Neural cell (in vitro differentiated cells): ENCODE results near the gene TEKT3.

Experiments used
- EP300 ChIP-seq: fragments of 450-650 bp; conservative IDR thresholded peaks from 2 replicates; pipeline ENCODE4 v1.6.1; 2014; ENCODE audit warnings: antibody characterized with exemption, mild to moderate bottlenecking, moderate library complexity; ENCODE audit not compliant: poor library complexity, severe bottlenecking
- EZH2 ChIP-seq: fragments of 200-600, 300-800 bp; shearing (Covaris generic), sonication (generic); IDR thresholded peaks from 2 replicates; pipeline ENCODE4 v1.6.1; 2014; ENCODE audit warnings: antibody characterized with exemption, low read length, borderline replicate concordance, mild to moderate bottlenecking; ENCODE audit not compliant: insufficient read depth, poor library complexity, severe bottlenecking
- MXI1 ChIP-seq: fragments of 450-650 bp; conservative IDR thresholded peaks from 2 replicates; pipeline ENCODE4 v1.6.1; 2014; ENCODE audit warnings: antibody characterized with exemption, mild to moderate bottlenecking; ENCODE audit not compliant: poor library complexity, severe bottlenecking
- POLR2AphosphoS5 ChIP-seq: IDR thresholded peaks from 2 replicates; pipeline ENCODE4 v1.6.1; 2012
- RAD21 ChIP-seq: fragments of 450-650 bp; conservative IDR thresholded peaks from 2 replicates; pipeline ENCODE4 v1.6.1; 2014; ENCODE audit warnings: antibody characterized with exemption, mild to moderate bottlenecking, moderate library complexity
- SMC3 ChIP-seq: fragments of 450-650 bp; conservative IDR thresholded peaks from 2 replicates; pipeline ENCODE4 v1.6.1; 2014; ENCODE audit warnings: antibody characterized with exemption, mild to moderate bottlenecking, moderate library complexity; ENCODE audit not compliant: poor library complexity
- TF ChIP-seq, protein P1 (sequence below): fragments of 450-650 bp; IDR thresholded peaks from 2 replicates; pipeline ENCODE4 v1.5.1; 2014; ENCODE audit warnings: antibody characterized with exemption, mild to moderate bottlenecking, moderate library complexity; ENCODE audit not compliant: poor library complexity, severe bottlenecking
- TF ChIP-seq, protein P2 (sequence below): IDR thresholded peaks from 2 replicates; pipeline ENCODE4 v1.6.1; 2012; ENCODE audit warnings: borderline replicate concordance

DNA sequence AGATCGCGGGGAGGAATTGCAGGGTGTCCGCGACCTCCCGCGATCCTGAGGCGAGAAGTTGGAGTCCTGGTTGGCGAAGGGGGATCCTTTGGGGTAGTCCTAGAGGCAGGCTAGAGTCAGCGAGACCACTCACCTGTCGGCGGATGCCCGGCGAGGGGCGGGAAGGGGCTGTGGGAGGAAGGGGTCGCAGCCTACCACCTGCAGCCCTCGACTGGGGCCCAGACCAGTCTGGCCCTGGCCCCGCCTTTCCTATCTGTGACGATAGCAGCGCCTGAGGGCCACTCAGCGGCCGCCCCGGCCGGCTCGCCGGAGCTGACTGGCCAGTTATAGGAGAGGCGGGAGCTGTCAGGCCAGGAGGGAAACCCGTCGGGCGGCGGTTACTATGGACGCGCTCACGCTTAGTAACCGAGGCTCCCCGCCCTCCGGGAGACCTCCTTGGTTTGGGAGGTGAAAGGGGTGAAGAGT, at the start of gene TEKT3:
- TF ChIP-seq, protein P1, sequence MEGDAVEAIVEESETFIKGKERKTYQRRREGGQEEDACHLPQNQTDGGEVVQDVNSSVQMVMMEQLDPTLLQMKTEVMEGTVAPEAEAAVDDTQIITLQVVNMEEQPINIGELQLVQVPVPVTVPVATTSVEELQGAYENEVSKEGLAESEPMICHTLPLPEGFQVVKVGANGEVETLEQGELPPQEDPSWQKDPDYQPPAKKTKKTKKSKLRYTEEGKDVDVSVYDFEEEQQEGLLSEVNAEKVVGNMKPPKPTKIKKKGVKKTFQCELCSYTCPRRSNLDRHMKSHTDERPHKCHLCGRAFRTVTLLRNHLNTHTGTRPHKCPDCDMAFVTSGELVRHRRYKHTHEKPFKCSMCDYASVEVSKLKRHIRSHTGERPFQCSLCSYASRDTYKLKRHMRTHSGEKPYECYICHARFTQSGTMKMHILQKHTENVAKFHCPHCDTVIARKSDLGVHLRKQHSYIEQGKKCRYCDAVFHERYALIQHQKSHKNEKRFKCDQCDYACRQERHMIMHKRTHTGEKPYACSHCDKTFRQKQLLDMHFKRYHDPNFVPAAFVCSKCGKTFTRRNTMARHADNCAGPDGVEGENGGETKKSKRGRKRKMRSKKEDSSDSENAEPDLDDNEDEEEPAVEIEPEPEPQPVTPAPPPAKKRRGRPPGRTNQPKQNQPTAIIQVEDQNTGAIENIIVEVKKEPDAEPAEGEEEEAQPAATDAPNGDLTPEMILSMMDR: no peak
- TF ChIP-seq MXI1: no peak
- TF ChIP-seq RAD21: no peak
- no peak for TF ChIP-seq POLR2AphosphoS5
- no peak for TF ChIP-seq EP300
- no peak for TF ChIP-seq EZH2
- TF ChIP-seq, protein P2, sequence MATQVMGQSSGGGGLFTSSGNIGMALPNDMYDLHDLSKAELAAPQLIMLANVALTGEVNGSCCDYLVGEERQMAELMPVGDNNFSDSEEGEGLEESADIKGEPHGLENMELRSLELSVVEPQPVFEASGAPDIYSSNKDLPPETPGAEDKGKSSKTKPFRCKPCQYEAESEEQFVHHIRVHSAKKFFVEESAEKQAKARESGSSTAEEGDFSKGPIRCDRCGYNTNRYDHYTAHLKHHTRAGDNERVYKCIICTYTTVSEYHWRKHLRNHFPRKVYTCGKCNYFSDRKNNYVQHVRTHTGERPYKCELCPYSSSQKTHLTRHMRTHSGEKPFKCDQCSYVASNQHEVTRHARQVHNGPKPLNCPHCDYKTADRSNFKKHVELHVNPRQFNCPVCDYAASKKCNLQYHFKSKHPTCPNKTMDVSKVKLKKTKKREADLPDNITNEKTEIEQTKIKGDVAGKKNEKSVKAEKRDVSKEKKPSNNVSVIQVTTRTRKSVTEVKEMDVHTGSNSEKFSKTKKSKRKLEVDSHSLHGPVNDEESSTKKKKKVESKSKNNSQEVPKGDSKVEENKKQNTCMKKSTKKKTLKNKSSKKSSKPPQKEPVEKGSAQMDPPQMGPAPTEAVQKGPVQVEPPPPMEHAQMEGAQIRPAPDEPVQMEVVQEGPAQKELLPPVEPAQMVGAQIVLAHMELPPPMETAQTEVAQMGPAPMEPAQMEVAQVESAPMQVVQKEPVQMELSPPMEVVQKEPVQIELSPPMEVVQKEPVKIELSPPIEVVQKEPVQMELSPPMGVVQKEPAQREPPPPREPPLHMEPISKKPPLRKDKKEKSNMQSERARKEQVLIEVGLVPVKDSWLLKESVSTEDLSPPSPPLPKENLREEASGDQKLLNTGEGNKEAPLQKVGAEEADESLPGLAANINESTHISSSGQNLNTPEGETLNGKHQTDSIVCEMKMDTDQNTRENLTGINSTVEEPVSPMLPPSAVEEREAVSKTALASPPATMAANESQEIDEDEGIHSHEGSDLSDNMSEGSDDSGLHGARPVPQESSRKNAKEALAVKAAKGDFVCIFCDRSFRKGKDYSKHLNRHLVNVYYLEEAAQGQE: no peak
- TF ChIP-seq SMC3: no peak
